ENCODE data around the gene DIAPH2. TPM values are rescaled to one million over a fixed set of nuclear protein-coding genes. Genes with fewer than 3 reads are reported as not detected.

Gene DIAPH2
- total RNA-seq, 4 donors from 2014 or later: 10.3 to 36.6 (median 17.9) TPM

GRCh38 chrX:97334850-97335249 is 650.2 kb downstream of the DIAPH2 start:
- Histone ChIP-seq H3K27ac (no peak overlapping the region), H3K27me3 (no peaks in the 10 kb centered on the region), H3K4me3 (no peak overlapping the region), H3K36me3 (no peaks in the 10 kb centered on the region), H3K9me3 (no peaks in the 10 kb centered on the region), H3K4me1 (no peaks in the 10 kb centered on the region)
- intact Hi-C loops (cut with DNase I): no loop called here
- no peak for DNase-seq
- TF ChIP-seq CTCF (IDR thresholded peaks at IDR 0.05): no peak
- no peak for TF ChIP-seq POLR2A (IDR thresholded peaks at IDR 0.05)
- 93 to 94% methylated on average over 1 to 9 of the region's 9 CpGs for WGBS, 2 donors

GRCh38 chrX:97344724-97345123 is 660.1 kb downstream of the DIAPH2 start:
- DNase-seq: no peak
- TF ChIP-seq POLR2A (IDR thresholded peaks at IDR 0.05) (no peak), CTCF (IDR thresholded peaks at IDR 0.05) (no peak)
- Histone ChIP-seq H3K9me3 (no peaks in the 10 kb centered on the region), H3K27me3 (no peaks in the 10 kb centered on the region), H3K36me3 (no peaks in the 10 kb centered on the region), H3K27ac (no peak overlapping the region), H3K4me3 (no peak overlapping the region), H3K4me1 (no peaks in the 10 kb centered on the region)
- 41 to 87% methylated on average over 2 of the region's 2 CpGs for WGBS, 2 donors
- intact Hi-C loops (cut with DNase I): no loop called here

GRCh38 chrX:97358941-97359340 is 674.3 kb downstream of the DIAPH2 start:
- TF ChIP-seq CTCF (IDR thresholded peaks at IDR 0.05): no peak
- no peak for TF ChIP-seq POLR2A (IDR thresholded peaks at IDR 0.05)
- Histone ChIP-seq H3K9me3 (no peaks in the 10 kb centered on the region), H3K36me3 (no peaks in the 10 kb centered on the region), H3K4me1 (no peaks in the 10 kb centered on the region), H3K27ac (no peak overlapping the region), H3K4me3 (no peak overlapping the region), H3K27me3 (no peaks in the 10 kb centered on the region)
- DNase-seq: no peak
- 64 to 77% methylated on average over 2 of the region's 2 CpGs for WGBS, 2 donors
- intact Hi-C loops (cut with DNase I): no loop called here

GRCh38 chrX:97363843-97364242 is 679.2 kb downstream of the DIAPH2 start:
- intact Hi-C loops (cut with DNase I): no loop called here
- TF ChIP-seq POLR2A (IDR thresholded peaks at IDR 0.05) (no peak), CTCF (IDR thresholded peaks at IDR 0.05) (no peak)
- DNase-seq: no peak
- no peaks in the 10 kb centered on the region for H3K9me3 ChIP-seq
- H3K27ac ChIP-seq: no peak overlapping the region
- no peaks in the 10 kb centered on the region for H3K36me3 ChIP-seq
- no peaks in the 10 kb centered on the region for H3K27me3 ChIP-seq
- H3K4me1 ChIP-seq: no peaks in the 10 kb centered on the region
- H3K4me3 ChIP-seq: no peak overlapping the region

- no peak for TF ChIP-seq CTCF (IDR thresholded peaks at IDR 0.05)
- TF ChIP-seq POLR2A (IDR thresholded peaks at IDR 0.05): no peak
- Histone ChIP-seq H3K4me1 (no peaks in the 10 kb centered on the region), H3K4me3 (no peak overlapping the region), H3K27me3 (no peaks in the 10 kb centered on the region), H3K27ac (no peak overlapping the region), H3K36me3 (no peaks in the 10 kb centered on the region), H3K9me3 (no peaks in the 10 kb centered on the region)
- intact Hi-C loops (cut with DNase I): no loop called here
- no peak for DNase-seq
- 79 to 83% methylated on average over 2 to 3 of the region's 3 CpGs for WGBS, 2 donors
Measured at GRCh38 chrX:97366237-97366636, 681.6 kb downstream of the DIAPH2 start.

Measured in esophagus squamous epithelium (tissue), 5 donors.